CD4-positive, alpha-beta T cell treated with Interleukin-15 for 1 hour (primary cell): ENCODE measurements around the gene TMOD4.
"Not testable (repeated sequence)": the region's sequence is repeated elsewhere in the genome, so short reads cannot be mapped to it uniquely, and the experiment has no call there.

Experiments used
- DNase-seq: peaks from one replicate; pipeline ENCODE4 v3.0.0-alpha.2; 2020

Gene TMOD4

DNA sequence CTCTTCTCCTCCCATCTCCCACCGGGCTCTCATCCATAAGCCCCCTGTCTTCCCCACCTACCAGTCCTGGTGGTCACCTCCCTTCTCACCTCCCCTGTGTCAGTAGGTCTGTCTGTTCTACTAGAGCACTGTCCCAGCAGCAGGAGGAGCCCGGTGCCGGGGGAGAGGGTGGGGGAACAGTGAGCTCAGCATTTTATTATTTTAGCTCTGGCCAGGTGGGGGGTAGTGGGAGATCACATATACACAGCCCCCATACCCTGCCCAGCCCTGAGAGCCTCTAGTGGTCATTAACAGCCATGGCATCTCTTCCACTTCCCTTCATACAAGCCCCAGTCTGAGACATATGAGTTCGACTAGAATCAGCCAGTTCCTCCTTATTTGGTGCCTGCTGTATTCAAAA is at the start of gene TMOD4:
Gene TMOD4, minus strand, starts transcription at position 119 of the 400 bp plus-strand sequence. CDS start 1,106 bp downstream, outside the sequence.
- no peak for DNase-seq

DNA sequence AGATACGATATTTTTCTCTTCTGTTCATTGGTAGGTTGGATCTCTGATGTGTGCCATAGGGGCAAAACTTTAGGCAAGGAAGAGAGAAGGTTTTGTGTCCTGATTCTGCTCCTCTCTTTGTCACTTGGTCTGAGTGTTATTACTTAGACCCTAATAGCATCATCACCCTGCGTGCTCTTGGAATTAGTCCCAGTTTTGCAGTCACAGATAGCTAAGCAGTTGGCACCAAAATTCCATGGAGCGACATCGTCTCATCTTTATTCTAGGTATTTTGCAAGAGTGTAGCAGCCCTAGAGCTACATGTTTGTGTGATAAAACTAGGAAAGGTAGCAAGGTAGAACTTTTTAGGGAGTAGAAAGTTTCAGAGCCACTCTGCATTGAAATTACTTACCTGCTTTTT is 46.3 kb upstream of the TMOD4 start:
- no peak for DNase-seq

DNA sequence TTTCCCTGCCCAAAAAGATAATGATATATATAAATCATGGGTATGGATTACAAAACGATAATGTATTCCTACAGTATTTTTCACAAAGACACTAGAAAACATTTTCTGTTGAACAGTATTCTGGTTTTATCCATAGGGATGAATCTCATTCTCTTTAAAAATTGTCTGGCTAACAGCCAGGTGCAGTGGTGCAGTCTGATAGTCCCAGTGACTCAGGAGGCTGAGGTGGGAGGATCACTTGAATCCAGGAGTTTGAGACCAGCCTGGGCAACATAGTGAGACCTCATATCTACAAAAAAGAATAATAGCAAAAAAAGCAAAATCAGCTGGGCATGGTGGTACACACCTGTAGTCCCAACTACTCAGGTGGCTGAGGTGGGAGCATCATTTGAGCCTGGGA is 45.8 kb upstream of the TMOD4 start:
- no peak for DNase-seq

DNA sequence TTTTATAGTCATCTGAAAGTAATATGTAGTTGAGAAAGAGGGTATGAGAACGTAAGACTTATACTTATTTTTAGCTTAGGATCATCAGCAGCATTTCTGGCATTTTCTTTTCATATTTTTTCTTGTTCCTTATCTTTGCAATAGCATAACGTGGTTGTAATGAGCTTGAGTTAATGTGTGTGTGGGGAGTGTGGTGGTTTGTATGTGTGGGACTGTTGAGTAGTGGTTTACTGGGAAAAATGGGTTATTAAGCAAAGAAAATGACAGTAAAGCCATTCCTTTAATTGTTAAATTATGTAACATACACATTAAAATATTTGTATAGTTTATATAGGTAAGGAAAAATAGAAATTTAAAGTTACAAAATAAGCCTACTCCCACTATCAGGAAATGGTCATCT is 37.8 kb upstream of the TMOD4 start:
- no peak for DNase-seq

DNA sequence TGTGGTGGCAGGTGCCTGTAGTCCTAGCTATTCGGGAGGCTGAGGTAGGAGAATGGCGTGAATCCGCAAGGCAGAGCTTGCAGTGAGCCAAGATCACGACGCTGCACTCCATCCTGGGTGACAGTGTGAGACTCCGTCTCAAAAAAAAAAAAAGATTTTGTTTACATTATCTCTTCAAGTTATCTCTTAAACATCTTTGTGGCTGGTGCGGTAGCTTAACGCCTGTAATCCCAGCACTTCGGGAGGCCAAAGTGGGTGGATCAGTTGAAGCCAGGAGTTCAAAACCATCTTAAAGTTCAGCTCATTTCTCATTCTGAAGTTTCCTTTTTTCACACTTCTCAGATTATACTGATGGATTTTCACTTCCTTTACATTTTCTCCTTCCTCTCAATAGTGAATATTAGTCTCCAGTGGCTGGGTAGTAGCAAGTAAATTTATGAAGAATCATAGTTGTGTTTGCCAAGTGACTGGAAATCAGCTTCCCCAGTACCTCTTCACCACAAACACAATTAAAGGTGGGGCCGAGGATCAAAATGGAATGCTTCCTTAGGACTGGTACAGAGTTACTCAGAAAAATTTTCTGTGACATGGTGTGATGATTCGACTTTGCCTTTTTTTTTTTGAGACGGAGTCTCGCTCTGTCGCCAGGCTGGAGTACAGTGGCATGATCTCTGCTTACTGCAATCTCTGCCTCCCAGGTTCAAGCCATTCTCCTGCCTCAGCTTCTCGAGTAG is 36.4 kb upstream of the TMOD4 start:
- DNase-seq = no peak

DNA sequence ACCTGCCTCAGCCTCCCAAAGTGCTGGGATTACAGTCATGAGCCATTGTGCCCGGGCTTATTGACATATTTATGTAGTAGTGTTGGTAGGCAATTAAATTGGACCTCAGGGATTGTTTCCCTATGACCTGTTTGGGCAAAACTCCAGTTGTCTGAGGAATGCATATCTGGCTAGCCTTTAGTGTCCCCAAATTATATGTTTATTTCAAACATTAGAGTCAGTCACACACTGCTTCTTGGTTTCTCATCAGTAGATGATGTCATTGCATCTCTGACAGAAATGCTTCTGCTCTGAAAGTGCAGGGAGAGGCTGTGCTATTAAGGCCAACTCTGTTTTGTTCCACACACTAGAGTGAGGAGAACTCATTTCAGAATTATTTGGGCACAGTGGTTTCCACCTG is 35.0 kb upstream of the TMOD4 start:
- no peak for DNase-seq

DNA sequence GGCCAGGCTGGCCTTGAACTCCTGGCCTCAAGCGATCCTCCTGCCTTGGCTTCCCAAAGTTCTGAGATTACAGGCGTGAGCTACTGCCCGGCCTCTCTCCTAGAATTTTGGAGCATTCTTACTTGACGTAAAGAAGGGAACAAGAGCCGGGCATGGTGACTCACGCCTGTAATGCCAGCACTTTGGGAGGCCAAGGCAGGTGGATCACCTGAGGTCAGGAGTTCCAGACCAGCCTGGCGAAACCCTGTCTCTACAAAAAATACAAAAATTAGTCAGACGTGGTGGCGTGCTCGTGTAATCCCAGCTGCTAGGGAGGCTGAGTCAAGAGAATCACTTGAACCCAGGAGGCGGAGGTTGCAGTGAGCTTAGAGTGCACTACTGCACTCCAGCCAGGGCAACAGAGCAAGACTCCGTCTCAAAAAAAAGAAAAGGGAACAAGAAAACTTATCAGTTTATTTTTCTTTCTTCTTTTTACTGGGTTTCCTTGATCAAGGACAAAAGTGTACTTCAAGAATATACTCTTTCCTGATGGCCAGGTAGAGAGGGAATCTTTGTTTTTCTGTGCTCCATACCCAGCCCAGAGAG is 29.7 kb upstream of the TMOD4 start:
- DNase-seq = not testable (repeated sequence)

DNA sequence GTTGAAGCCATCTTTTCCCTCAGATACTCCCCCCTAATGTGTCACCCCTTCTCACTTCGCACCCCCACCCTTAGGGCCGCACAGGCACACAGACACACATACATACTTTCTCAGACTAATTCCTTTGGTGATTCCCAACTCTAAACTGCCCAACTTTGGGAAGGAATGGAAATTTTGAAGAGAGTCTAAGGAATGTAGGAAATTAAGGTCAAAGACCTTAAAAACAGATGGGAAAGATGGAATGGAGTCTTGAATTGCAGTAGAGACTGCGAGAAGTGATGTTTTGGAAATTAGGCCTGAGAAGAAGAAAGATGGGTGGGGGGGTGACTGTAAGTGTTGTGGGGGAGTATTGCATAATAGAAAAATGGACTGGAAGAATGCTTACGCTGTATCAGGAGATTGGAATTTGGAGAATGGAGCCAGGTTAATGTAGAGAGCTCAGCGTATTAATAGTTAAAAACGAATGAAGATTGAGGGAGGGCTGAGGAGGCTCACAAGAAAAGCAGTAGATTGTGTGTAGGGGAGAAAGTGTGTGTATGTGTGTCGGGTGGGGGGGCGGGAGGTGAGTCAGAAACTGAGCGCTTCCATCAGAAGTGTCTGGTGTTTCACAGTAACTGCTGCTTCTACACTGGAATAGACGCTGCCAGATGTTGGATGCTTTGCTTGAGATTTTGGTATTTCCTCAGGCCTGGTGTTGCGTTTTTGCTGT is 24.2 kb upstream of the TMOD4 start:
- DNase-seq = no peak

DNA sequence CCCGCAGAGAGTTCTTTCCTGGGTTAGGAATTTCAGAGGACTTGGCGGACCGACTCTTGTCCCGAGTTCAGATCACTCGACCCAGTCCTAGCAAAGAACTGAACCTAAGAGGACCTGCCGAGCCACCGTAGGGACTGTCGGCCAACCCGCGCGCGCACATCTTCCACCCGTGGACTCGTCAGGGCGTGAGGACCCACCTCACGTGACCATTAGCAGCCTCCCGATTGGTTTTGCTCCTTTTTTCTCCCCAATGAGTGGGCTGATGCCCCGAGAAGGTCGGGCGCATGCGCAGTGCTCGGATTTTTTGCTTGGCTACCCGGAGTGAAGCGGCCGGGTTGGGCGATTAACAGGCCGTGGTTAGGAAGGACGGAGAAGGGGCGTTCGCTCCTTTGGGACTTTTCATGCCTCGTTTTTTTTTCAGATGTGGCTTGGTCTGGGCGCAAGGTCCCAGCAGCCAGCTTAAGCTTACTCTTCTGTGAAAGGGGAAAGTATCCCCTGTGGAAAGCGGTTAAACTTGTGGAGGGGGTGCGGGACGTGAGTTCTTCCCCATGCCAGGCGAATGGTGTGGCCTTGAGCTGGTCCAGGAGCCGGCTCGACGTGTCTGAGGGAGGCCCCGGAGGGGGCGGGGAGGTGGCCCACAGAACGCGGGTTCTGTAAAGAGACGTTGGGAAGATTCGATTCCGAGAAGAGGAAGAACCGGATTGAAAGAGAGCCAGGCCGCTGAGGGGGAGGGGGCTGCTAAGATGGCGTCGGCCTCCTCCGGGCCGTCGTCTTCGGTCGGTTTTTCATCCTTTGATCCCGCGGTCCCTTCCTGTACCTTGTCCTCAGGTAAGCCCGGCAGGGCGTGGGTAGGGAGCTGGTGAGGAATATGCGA is 22.7 kb upstream of the TMOD4 start, which contains the start of gene PIP5K1A:
Gene PIP5K1A, plus strand, starts transcription at position 299 of the 874 bp plus-strand sequence. Its CDS starts 445 bp downstream, at position 744.
- DNase-seq = peak; percentile 99

DNA sequence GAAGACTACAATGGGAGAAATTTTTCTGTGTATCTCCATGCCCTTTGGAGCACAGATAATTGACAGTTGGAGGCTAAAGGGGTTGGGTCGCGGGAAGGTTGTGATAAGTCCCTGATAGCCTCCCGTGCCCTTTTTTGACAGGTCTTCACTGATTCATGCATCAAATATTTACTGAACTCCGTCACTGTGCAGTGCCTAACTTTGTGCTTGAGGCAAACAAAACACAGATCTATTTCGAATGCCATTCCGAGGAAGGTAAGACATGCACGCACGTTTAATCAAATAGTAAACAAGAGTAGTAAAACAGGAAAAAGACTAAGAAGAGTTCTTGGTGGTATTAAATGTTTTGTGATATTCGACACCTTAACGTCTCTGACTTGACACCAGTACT is 22.1 kb upstream of the TMOD4 start:
- no peak for DNase-seq

DNA sequence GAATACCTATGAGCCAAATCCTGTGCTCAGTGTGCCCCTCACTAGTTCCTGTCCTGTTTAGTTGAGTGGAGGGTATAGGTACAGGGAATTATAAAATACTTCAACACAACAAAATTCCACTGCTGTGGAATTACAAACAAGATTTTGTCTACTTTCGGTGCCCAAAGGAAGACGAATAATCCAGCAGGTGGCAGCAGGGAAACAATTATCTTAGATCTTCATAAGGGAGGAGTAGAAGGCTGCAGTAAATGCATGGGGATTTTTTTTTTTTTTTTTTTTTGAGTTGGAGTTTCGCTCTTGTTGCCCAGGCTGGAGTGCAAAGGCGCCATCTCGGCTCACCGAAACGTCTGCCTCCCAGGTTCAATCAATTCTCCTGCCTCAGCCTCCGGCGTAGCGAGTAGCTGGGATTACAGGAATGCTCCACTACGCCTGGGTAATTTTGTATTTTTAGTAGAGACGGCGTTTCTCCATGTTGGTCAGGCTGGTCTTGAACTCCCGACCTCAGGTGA is 20.6 kb upstream of the TMOD4 start:
- peak; percentile 46 for DNase-seq

DNA sequence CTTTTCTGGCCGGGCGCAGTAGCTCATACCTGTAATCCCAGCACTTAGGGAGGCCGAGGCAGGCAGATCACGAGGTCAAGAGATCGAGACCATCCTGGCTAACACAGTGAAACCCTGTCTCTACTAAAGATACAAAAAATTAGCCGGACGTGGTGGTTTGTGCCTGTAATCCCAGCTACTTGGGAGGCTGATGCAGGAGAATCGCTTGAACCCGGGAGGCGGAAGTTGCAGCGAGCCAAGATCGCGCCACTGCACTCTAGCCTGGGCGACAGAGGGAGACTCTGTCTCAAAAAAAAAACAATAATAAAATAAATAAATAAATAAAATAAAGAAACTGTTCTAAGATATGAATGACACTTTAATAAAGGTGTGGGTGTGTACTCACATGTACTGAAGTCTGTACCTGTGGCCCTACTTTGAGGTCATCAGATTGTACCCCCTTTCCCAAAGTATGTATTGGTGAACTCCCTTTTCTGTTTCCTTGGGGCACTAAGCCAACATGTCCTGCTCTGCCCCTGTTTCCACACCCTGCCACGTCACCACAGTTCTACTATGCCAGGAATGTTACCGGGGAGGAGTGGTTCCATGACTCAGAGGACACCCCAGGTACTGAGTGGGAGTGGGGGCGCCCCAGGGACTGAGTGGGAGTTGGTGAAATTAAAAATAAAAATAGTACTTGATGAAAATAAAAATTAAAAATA is 19.3 kb upstream of the TMOD4 start:
- DNase-seq = not testable (repeated sequence)

DNA sequence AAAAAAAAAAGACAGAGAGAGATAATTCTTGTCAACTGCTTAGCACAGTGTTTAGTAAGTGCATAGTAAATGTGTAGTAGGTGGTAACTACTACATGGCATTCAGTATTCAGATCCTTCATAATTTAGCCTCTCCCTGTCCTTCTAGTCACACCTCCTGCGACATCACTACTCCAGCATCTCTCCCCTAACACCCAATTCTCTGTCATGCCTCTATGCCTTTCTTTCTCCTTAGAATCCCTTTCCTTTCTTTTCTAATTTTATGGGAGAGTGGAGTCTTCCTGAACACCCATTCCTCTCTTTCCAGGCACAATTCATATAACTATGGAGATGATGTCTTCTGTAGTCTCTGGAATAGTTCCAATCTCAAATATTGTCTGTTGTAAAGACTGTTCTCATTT is 18.1 kb upstream of the TMOD4 start:
- DNase-seq = no peak

DNA sequence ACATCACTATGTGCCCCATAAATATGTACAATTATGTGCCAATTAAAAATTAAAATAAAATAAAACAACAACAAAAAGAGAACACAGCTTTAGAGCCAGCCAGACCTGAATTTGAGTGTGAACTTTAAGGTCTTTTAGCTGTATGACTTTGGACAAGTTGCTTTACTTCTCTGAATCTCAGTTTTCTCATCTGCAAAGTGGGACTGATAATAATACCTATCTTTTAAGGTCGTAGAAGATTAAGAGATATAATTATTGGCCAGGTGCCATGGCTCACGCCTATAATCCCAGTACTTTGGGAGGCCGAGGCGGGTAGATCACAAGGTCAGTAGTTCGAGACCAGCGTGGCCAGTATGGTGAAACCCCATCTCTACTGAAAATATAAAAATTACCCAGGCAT is 17.5 kb upstream of the TMOD4 start:
- no peak for DNase-seq

DNA sequence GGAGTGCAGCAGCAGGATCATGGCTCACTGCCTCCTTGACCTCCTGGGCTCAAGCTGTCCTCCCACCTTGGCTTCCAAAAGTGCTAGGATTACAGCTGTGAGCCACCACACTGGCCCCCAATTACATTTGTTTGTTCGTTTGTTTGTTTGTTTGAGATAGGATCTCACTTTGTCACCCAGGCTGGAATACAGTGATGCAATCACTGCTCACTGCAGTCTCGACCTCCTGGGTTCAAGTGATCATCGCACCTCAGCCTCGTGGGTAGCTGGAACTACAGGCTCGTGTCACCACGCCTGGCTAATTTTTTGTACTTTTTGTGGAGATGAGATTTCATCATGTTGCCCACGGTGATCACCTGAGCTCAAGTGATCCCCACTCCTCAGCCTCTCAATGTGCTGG is 16.3 kb upstream of the TMOD4 start:
- DNase-seq = no peak

DNA sequence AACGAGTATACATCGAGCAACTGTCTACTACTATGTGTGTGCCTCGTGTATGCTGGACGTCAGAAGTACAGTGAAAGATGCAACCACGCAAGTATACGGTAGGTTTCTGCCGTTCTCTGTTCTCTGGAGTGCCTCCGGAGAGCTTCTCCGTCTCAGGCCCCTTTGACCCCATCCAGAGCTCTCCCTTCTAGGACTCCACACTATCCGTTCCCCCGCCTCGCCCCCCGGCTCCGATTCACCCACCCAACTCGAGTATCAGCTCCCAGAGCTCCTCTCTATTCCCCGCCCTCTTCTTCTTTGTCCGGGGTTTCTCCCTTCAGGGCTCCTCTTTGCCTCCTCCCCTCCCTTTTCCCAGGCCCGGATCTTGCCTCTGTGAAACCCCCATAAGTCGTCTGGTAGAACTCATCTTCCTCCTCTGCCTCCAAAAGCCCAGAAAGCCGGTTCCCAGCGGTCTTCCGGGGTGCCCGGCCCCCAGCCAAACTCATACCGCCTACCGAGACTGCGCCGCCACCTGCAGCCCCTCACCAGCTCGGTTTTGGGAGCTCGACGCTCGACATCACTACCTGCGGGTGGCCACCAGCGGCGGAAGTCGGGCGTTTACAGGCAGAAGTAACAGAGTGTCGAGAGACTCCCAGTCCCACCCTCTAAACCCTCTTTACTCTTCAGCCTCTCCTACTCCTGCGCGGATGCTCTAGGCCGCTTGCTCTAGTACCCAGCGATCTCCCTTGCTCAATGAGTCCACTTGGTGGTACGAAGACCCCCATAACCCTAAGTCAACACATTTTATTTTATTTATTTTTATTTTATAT is 14.1 kb upstream of the TMOD4 start, which contains the start of gene VPS72:
Gene VPS72, minus strand, starts transcription at position 561 of the 809 bp plus-strand sequence. Its CDS starts 76 bp downstream, at position 485.
- DNase-seq = peak; percentile 85

DNA sequence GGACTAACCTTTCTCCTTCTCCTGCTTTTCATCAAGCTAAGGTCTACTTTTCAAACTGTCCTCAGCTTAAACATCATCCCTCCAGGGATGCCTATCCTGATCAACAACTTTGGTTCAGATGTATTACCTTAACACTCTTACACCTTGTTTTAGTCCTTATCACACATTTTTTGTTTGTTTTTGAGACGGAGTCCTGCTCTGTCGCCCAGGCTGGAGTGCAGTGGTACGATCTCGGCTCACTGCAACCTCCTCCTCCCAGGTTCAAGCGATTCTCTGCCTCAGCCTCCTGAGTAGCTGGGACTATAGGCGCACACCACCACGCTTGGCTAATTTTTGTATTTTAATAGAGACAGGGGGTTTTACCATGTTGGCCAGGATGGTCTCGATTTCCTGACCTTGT is 12.9 kb upstream of the TMOD4 start:
- DNase-seq = not testable (repeated sequence)

DNA sequence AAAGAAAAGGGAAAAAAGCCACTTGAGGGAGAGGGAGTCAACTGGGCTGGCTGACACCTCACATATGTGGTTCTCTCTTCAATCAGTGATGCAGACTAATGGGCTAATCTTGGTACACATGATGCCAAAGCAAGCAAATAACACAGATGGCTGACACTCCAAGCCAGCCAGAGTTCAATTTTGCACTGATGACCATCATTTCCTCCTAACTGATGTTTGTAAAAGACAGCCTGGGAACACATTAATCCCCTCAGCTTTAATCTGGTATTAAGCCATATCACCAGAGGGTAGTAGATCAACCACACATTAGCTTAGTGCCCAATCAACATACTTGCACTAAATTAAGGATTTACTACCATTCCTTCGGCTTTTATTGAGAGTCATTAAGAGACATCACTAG is 11.4 kb upstream of the TMOD4 start:
- DNase-seq = no peak

DNA sequence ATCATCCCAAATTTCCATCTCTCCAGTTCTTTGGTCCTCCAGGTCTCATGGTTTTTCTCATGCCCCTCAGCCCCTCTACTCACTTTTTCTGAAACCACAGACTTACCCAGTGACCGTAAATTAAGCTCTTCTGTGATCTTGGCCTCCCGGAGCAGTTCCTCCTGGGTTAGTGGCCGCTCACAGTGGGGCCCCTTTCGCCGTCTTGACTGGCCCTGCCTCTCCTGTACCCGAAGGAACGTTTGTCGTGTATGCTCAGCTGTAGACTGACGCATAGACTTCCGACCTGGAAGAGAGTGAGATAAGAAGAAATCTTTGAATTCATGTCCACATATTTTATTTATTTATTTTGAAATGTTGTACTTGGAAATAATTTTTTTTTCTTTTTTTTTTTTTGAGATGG is 8.4 kb upstream of the TMOD4 start:
- DNase-seq = no peak

DNA sequence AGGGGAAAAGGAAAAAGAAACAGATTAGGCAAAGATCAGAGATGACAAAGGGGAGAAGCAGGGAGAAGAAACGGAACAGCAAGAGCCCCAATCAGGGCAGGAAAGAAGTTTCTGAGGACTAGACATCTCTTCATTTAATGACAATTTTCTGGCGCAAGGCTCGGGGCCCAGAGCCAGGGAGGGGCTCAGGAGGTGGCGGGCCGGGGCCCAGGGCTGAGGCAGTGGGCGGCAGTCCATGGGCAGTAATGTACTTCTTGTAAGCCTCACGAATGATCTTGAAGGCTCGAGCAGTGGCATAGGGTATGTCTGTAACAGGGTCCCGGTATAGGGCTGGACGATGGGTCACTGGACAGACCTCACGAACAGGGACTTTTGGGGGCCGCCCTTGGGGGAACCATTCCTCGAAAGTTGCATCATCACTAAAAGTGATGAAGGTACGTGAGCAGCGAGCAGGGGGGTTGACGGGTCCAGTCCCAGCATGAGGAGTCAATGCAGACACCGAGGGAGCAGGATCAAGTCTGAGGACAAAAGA is 799 bp upstream of the TMOD4 start:
- DNase-seq = no peak
